GM10266 (cell line): ENCODE results near the gene SCD5.
"Not testable (repeated sequence)": the region's sequence is repeated elsewhere in the genome, so short reads cannot be mapped to it uniquely, and the experiment has no call there.

ENCODE experiments used
- DNase-seq: peaks from one replicate; pipeline ENCODE4 v3.0.0; 2012; ENCODE audit errors: extremely low spot score
- TF ChIP-seq, protein P1 (sequence below): IDR thresholded peaks from 2 replicates; pipeline ENCODE4 v1.5.1; 2012; ENCODE audit warnings: mild to moderate bottlenecking, low read depth; ENCODE audit not compliant: control insufficient read depth, insufficient read depth; ENCODE audit errors: missing control alignments

SCD5 gene

DNA sequence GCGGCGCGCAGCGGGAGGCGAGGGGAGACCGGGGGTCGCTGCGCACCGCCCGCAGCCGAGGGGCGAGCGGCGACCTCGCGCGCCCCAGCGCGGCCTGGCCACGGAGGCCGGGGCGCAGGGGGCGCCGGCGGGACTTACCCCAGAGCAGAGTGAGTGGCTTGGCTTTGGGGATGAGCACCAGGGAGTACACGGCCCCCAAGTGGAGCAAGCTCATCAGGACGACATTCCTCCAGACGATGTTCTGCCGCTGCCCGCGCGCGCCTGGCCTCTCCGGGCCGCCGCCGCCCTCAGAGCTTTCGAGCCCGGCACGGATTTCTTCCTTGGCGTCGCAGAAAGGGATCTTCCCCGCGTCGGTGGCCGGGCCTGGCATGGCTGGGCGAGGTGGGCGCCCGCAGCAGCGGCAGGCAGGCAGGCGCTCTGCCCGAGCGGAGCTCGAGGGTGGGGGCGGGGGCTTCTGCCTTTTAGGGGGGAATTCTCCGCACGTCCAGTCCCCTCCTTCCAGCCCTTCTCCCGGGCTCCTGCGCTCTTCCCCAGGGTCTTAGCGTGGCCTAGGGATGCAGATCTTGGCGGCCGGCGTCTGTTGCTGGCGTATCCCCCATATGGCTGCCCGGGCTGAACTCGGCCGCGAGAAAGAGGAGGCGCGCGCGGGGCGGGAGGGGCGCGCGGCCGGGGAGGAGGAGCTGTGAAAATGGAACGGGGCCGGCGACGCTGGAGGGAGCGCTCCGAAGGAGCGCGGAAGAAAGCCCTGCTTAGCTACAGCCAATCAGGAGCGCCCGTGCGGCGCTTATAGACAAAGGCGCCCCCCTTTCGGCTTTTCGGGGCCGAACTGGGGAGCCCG is at the start of gene SCD5:
Gene SCD5 (minus strand): TSS at position 629 of the 838 bp plus-strand sequence. CDS start 259 bp downstream, at position 370.
- peak; percentile 90 for DNase-seq
- TF ChIP-seq, protein P1, sequence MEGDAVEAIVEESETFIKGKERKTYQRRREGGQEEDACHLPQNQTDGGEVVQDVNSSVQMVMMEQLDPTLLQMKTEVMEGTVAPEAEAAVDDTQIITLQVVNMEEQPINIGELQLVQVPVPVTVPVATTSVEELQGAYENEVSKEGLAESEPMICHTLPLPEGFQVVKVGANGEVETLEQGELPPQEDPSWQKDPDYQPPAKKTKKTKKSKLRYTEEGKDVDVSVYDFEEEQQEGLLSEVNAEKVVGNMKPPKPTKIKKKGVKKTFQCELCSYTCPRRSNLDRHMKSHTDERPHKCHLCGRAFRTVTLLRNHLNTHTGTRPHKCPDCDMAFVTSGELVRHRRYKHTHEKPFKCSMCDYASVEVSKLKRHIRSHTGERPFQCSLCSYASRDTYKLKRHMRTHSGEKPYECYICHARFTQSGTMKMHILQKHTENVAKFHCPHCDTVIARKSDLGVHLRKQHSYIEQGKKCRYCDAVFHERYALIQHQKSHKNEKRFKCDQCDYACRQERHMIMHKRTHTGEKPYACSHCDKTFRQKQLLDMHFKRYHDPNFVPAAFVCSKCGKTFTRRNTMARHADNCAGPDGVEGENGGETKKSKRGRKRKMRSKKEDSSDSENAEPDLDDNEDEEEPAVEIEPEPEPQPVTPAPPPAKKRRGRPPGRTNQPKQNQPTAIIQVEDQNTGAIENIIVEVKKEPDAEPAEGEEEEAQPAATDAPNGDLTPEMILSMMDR = no peak

DNA sequence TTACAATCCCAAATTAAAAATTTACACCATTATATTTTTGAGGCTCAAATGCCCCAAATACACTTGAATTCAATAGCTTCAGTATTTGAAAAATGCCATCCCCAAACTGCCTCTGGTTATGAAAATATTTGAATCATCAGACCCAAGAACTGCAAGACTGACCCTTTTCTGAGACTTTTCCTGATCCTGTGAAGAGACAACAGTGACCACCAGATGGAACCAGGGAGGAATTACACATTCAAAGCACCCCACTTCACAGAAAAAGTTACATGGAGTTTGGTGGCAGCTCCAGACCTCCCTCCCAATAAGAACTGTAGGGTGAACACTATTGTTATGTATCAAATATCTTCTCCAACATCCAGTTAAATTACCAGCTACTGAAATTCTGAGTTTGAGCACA is 44.0 kb upstream of the SCD5 start:
- DNase-seq = no peak
- TF ChIP-seq, protein P1 = peak; percentile 8

DNA sequence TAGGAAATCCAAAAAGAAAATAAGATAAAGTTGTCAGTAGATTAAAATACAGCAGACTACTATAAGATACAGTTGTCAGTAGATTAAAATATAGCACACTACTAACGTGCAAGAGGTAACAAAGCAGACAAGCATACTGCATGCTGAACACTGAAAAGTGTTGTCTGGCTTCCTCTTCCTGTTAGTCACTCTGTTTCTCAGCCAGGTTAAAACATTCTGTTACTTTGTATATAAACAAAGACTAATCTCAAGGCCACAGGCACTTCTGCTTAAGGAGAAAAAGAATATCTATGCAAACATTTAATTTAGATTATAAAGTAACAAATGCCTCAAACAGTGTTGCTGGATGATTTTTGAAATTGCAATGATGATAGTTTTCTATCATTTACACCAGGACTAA is 41.0 kb upstream of the SCD5 start:
- TF ChIP-seq, protein P1 = no peak

DNA sequence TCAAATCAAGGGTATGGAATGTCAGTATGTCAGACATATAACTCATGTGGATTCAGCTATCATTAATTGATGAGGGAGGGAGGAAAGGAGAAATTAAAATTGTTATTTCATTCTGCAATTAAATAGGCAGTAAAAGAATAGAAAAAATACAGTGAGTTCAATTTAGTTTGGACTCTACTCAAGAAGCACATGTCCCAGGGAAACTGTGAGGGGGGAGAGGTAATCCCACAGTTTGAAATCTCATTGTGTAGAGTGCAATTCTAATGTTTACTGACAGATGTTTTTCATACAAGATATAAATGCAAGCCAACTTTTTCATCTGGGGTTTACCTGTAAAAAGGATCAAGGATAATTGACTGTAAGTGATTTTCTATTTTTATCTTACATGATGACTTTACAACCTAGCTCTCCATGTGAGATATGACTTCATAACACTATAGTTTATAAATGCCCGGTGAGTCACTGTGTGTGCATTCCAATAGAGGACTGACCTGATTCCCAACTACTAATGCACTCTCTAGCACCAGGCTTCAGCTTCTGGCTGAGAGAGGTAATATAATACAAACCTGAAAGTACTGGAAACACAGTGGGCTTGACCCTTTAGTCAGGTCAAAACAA is 35.2 kb upstream of the SCD5 start:
- no peak for DNase-seq
- TF ChIP-seq, protein P1 = no peak

More for the DNA sequence above, 41.0 kb upstream of the SCD5 start:
- no peak for DNase-seq

DNA sequence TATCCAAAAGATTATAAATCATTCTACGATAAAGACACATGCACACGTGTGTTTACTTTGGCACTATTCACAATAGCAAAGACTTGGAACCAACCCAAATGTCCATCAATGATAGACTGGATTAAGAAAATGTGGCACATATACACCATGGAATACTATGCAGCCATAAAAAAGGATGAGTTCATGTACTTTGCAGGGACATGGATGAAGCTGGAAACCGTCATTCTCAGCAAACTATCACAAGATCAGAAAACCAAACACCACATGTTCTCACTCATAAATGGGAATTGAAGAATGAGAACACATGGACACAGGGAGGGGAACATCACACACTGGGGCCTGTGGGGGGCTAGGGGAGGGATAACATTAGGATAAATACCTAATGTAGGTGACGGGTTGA is 34.5 kb upstream of the SCD5 start:
- DNase-seq = not testable (repeated sequence)

DNA sequence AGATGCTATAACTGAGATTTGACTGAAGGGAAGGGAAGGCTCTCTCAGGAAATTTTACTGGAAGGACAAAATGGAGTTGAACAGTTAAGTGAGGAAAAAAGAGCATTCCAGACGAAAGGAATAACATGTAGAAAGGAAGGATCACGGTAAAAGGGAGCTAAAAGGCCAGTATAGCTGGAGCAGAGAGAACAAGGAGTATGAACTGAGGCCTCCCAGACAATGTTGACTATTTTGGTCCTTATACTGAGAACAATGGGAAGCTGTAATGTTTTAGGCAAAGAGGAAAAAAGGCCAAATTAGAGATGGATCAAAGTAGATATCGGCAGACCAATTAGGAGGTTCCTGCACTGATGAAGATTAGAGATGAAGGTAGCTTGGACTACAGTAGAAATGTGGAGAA is 26.8 kb upstream of the SCD5 start:
- TF ChIP-seq, protein P1 = no peak
- no peak for DNase-seq

DNA sequence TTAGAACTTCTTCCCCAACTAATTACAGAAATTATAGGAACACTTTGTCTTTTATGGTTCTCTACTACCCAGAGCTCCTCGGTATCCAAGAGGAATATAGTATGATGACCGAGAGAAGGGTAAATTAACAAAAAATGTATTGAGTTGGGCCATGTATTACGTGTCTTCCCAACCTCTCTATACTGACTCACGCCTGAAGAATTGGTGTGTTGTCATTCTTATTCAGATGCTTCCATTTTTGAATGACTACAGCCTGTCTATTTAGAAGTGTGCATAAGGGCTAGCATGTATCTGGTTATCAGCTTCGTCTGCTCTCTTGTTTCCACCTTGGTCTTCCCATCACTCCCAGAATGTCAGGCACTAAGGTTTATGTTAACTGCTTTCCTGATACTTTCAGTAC is 24.5 kb upstream of the SCD5 start:
- TF ChIP-seq, protein P1 = no peak
- no peak for DNase-seq
